Measurements from ENCODE around the gene C11orf98.
"Not testable (repeated sequence)": the region's sequence is repeated elsewhere in the genome, so short reads cannot be mapped to it uniquely, and the experiment has no call there.

Gene C11orf98

GRCh38 chr11:62648967-62649364 lies 16.0 kb downstream of the C11orf98 start:
- no peak for DNase-seq

- no peak for DNase-seq
Observed at GRCh38 chr11:62648185-62648966, 16.6 kb downstream of the C11orf98 start.

- DNase-seq: no peak
Observed at GRCh38 chr11:62647609-62648005, 17.4 kb downstream of the C11orf98 start.

GRCh38 chr11:62646825-62647608 lies 18.0 kb downstream of the C11orf98 start:
- peak; percentile 51 for DNase-seq

GRCh38 chr11:62645946-62646824 lies 18.8 kb downstream of the C11orf98 start, which contains the start of gene GANAB:
Gene GANAB, minus strand, starts transcription at chr11:62646613. Its CDS starts 14 bp downstream, at chr11:62646599.
- DNase-seq: peak; percentile 99

- DNase-seq: peak; percentile 45
Observed at GRCh38 chr11:62645671-62645945, 19.4 kb downstream of the C11orf98 start.

GRCh38 chr11:62644220-62644619 lies 20.8 kb downstream of the C11orf98 start:
- DNase-seq: no peak

GRCh38 chr11:62632492-62632891 lies 32.5 kb downstream of the C11orf98 start:
- DNase-seq: no peak

- DNase-seq: no peak
Observed at GRCh38 chr11:62627713-62628112, 37.3 kb downstream of the C11orf98 start.

- DNase-seq: no peak
Observed at GRCh38 chr11:62622476-62623089, 42.4 kb downstream of the C11orf98 start.

GRCh38 chr11:62621567-62622470 lies 43.2 kb downstream of the C11orf98 start, which contains the start of gene B3GAT3:
Gene B3GAT3, minus strand, starts transcription at chr11:62621986. Its CDS starts 39 bp downstream, at chr11:62621947.
- DNase-seq: peak; percentile 100

GRCh38 chr11:62621027-62621566 lies 43.9 kb downstream of the C11orf98 start:
- no peak for DNase-seq

GRCh38 chr11:62616957-62617356 lies 48.1 kb downstream of the C11orf98 start:
- not testable (repeated sequence) for DNase-seq

- no peak for DNase-seq
Observed at GRCh38 chr11:62615521-62615920, 49.5 kb downstream of the C11orf98 start.

GRCh38 chr11:62614275-62614674 lies 50.7 kb downstream of the C11orf98 start:
- DNase-seq: peak; percentile 31

GRCh38 chr11:62613291-62613778 lies 51.7 kb downstream of the C11orf98 start:
- DNase-seq: no peak
